ENCODE data around the gene KAT7. TPM values are rescaled to one million over a fixed set of nuclear protein-coding genes. Genes with fewer than 3 reads are reported as not detected.
A peak's percentile ranks its signal among the peaks of the same experiment; 100 is the strongest.

The KAT7 gene
- total RNA-seq, 1 donor from 2014 or later = 95.0 TPM

- TF ChIP-seq CTCF (IDR thresholded peaks at IDR 0.05) = no peak
- ATAC-seq (ENCODE audit: low read depth) = no peak
- POLR2A ChIA-PET = interaction anchor here (1.1 to 9.0 kb wide), 4 partner anchors 7 to 52 kb away, joined by 5 to 129 read pairs (median 30); partner anchors contain the start of gene SLC35B1
- peaks cover 71% of the 10 kb centered on the region for H3K4me1 Mint-ChIP-seq
- H3K27me3 Mint-ChIP-seq = no peaks in the 10 kb centered on the region
- H3K36me3 Mint-ChIP-seq (ENCODE audit: low read depth) = peaks cover 46% of the 10 kb centered on the region
- intact Hi-C loops (cut with micrococcal nuclease) = loop anchor here (5.0 to 10.0 kb wide), 2 partner anchors 33 to 385 kb away; no protein-coding TSS in a partner anchor
- no peak for DNase-seq
- H3K9me3 Mint-ChIP-seq = no peaks in the 10 kb centered on the region
- no peak overlapping the region for H3K4me3 Mint-ChIP-seq
- peak overlapping the region; percentile 69 for H3K27ac Mint-ChIP-seq
- CTCF ChIA-PET = no interaction called here
These were observed 28.2 kb upstream of the KAT7 start for GRCh38 chr17:49760296-49760695.

GRCh38 chr17:49760932-49761558 is 27.4 kb upstream of the KAT7 start:
- peaks cover 39% of the 10 kb centered on the region for H3K36me3 Mint-ChIP-seq (ENCODE audit: low read depth)
- POLR2A ChIA-PET = interaction anchor here (0.5 to 9.0 kb wide), 8 partner anchors 8 to 987 kb away, joined by 3 to 129 read pairs (median 6); partner anchors contain the start of gene SLC35B1
- ATAC-seq (ENCODE audit: low read depth) (no peak), DNase-seq (no peak)
- H3K9me3 Mint-ChIP-seq = no peaks in the 10 kb centered on the region
- CTCF ChIA-PET = interaction anchor here (0.7 kb wide), 1 partner anchor 53 kb away, joined by 3 read pairs; the partner anchor contains the start of gene SLC35B1
- H3K27me3 Mint-ChIP-seq = no peaks in the 10 kb centered on the region
- no peak for TF ChIP-seq CTCF (IDR thresholded peaks at IDR 0.05)
- H3K4me3 Mint-ChIP-seq = peak overlapping the region; percentile 5
- peaks cover 67% of the 10 kb centered on the region for H3K4me1 Mint-ChIP-seq
- H3K27ac Mint-ChIP-seq = peak overlapping the region; percentile 79
- intact Hi-C loops (cut with micrococcal nuclease) = loop anchor here (5.0 to 10.0 kb wide), 2 partner anchors 34 to 384 kb away; no protein-coding TSS in a partner anchor

GRCh38 chr17:49762151-49762941 is 26.1 kb upstream of the KAT7 start:
- H3K27ac Mint-ChIP-seq = peak overlapping the region; percentile 79
- no peaks in the 10 kb centered on the region for H3K27me3 Mint-ChIP-seq
- ChIA-PET CTCF (interaction anchor here (0.9 to 2.7 kb wide), 3 partner anchors 15 to 66 kb away, joined by 4 to 15 read pairs (median 6); no protein-coding TSS in a partner anchor), POLR2A (interaction anchor here (0.8 to 9.0 kb wide), 7 partner anchors 9 to 567 kb away, joined by 3 to 129 read pairs (median 55); partner anchors contain the start of genes KAT7, SLC35B1 and SPOP)
- intact Hi-C loops (cut with micrococcal nuclease) = loop anchor here (5.0 to 10.0 kb wide), 2 partner anchors 35 to 382 kb away; no protein-coding TSS in a partner anchor
- ATAC-seq (ENCODE audit: low read depth) (no peak), DNase-seq (no peak)
- no peak for TF ChIP-seq CTCF (IDR thresholded peaks at IDR 0.05)
- H3K4me1 Mint-ChIP-seq = peaks cover 64% of the 10 kb centered on the region
- H3K4me3 Mint-ChIP-seq = peak overlapping the region; percentile 94
- H3K36me3 Mint-ChIP-seq (ENCODE audit: low read depth) = peaks cover 32% of the 10 kb centered on the region
- H3K9me3 Mint-ChIP-seq = no peaks in the 10 kb centered on the region

- H3K9me3 Mint-ChIP-seq = no peaks in the 10 kb centered on the region
- DNase-seq (peak; percentile 83), ATAC-seq (ENCODE audit: low read depth) (peak; percentile 92)
- peak within 1 kb of the TSS; percentile 94 for H3K4me3 Mint-ChIP-seq
- ChIA-PET POLR2A (interaction anchor here (0.5 to 9.0 kb wide), 21 partner anchors 10 to 383 kb away, joined by 3 to 129 read pairs (median 6); partner anchors contain the start of genes ITGA3, KAT7 and SLC35B1), CTCF (interaction anchor here (0.6 to 3.1 kb wide), 6 partner anchors 11 to 68 kb away, joined by 3 to 22 read pairs (median 4); partner anchors contain the start of gene SLC35B1)
- peaks cover 21% of the 10 kb centered on the region for H3K36me3 Mint-ChIP-seq (ENCODE audit: low read depth)
- TF ChIP-seq CTCF (IDR thresholded peaks at IDR 0.05) = no peak
- intact Hi-C loops (cut with micrococcal nuclease) = loop anchor here (1.0 to 10.0 kb wide), 7 partner anchors 17 to 381 kb away; partner anchors contain the start of gene KAT7
- peak within 1 kb of the TSS; percentile 79 for H3K27ac Mint-ChIP-seq
- no peaks in the 10 kb centered on the region for H3K27me3 Mint-ChIP-seq
- H3K4me1 Mint-ChIP-seq = peaks cover 57% of the 10 kb centered on the region
These were observed 24.5 kb upstream of the KAT7 start, which contains the start of gene FAM117A for GRCh38 chr17:49763735-49764558. Gene FAM117A (minus strand): TSS chr17:49764131. CDS start chr17:49764087, 44 bp downstream.
